Left lung (tissue), 10 donors: ENCODE data around the gene SERP1. TPM values are rescaled to one million over a fixed set of nuclear protein-coding genes. Genes with fewer than 3 reads are reported as not detected.
A peak's percentile ranks its signal among the peaks of the same experiment; 100 is the strongest.

ENCODE experiments used
- ATAC-seq: fragments of 200-7000 bp; cut with Tn5 transposase; one replicate; pipeline ENCODE4 v1.9.1; 2020; ENCODE audit warnings: moderate library complexity
- DNase-seq, 4 donors: peaks; one replicate each; pipeline ENCODE4 v3.0.0-alpha.2; 2013 to 2020
- H3K27ac ChIP-seq, 2 donors: fragments of 200-600 bp; sonication (generic) in 1 of 2; one replicate each; pipeline versions ENCODE4 v1.5.0 to v1.8.0; 2020 to 2021
- H3K27me3 ChIP-seq, 2 donors: fragments of 200-600 bp; sonication (generic) in 1 of 2; one replicate each; pipeline versions ENCODE4 v1.5.0 to v1.8.0; 2020 to 2021
- H3K36me3 ChIP-seq, 2 donors: fragments of 200-600 bp; sonication (generic) in 1 of 2; one replicate each; pipeline versions ENCODE4 v1.5.0 to v1.8.0; 2020 to 2021
- H3K4me1 ChIP-seq, 2 donors: fragments of 200-600 bp; one replicate each; pipeline ENCODE4 v1.8.0; 2021
- H3K4me3 ChIP-seq, 2 donors: fragments of 200-600 bp; sonication (generic) in 1 of 2; one replicate each; pipeline versions ENCODE4 v1.5.0 to v1.8.0; 2020 to 2021; ENCODE audit warnings: mild to moderate bottlenecking in 1 of 2
- H3K9me3 ChIP-seq, 2 donors: fragments of 200-600 bp; sonication (generic) in 1 of 2; one replicate each; pipeline versions ENCODE4 v1.5.0 to v1.8.0; 2020 to 2021
- intact Hi-C, 2 donors: fragments of 100-400 bp; cut with DNase I; formaldehyde crosslinking; loops; one replicate each; pipeline versions ENCODE4 v1.11.2 to v1.14.2; 2022
- polyA plus RNA-seq, 6 donors: library from polyadenylated mRNA; unstranded; fragments of 120-200 nt; gene quantifications; one replicate each; pipeline ENCODE4 v1.2.1, GENCODE V29; 2013; ENCODE audit not compliant: insufficient read length in 6 of 6
- total RNA-seq, 2 donors: library from RNA; stranded (reverse); fragmentation: NEBNext Ultra II Directional; extraction: Animal tissue kit (Norgen Biotek cat#: 25700); gene quantifications; one replicate each; pipeline ENCODE4 v1.2.1, GENCODE V29; 2021
- TF ChIP-seq, protein P1 (sequence below), 2 donors: fragments of 200-600 bp; sonication (generic) in 1 of 2; IDR thresholded peaks; one replicate each; pipeline versions ENCODE4 v1.5.0 to v1.8.0; 2021; ENCODE audit warnings: antibody characterized with exemption in 2 of 2
- donor health status: DM: no; HTN: yes; CAD: no.
- donor health status: DM: no; HTN: no; CAD: no.

The SERP1 gene
- total and polyA plus RNA-seq, 8 donors, result 137 to 170 (median 150) TPM

DNA sequence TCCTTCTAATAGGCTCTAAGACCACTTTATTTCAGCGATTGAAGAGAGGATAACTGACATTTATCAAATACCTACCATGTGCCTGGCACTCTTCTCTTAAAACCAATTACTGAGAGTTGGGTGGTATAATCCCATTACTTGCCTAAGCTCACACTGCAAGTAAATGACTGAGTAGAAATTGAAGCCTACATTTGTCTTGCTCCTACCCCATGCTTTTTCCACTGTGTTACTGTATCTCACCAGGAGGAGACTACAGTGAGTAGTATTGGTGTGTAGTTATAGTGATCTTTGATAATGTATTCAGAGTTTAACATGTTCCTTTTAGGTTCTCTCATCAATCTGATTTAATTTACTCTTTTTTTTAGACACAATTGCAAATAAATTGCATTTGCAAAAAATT lies 21.0 kb upstream of the SERP1 start:
- intact Hi-C loops, result no loop called here
- TF ChIP-seq, protein P1, sequence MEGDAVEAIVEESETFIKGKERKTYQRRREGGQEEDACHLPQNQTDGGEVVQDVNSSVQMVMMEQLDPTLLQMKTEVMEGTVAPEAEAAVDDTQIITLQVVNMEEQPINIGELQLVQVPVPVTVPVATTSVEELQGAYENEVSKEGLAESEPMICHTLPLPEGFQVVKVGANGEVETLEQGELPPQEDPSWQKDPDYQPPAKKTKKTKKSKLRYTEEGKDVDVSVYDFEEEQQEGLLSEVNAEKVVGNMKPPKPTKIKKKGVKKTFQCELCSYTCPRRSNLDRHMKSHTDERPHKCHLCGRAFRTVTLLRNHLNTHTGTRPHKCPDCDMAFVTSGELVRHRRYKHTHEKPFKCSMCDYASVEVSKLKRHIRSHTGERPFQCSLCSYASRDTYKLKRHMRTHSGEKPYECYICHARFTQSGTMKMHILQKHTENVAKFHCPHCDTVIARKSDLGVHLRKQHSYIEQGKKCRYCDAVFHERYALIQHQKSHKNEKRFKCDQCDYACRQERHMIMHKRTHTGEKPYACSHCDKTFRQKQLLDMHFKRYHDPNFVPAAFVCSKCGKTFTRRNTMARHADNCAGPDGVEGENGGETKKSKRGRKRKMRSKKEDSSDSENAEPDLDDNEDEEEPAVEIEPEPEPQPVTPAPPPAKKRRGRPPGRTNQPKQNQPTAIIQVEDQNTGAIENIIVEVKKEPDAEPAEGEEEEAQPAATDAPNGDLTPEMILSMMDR (IDR thresholded peaks at IDR 0.05), result no peak
- peaks cover 0 to 98% of the 10 kb centered on the region in 2 donors for H3K36me3 ChIP-seq
- no peaks in the 10 kb centered on the region for H3K9me3 ChIP-seq
- H3K4me1 ChIP-seq, result no peaks in the 10 kb centered on the region
- no peak for ATAC-seq
- no peak overlapping the region for H3K4me3 ChIP-seq
- H3K27ac ChIP-seq, result no peak overlapping the region
- DNase-seq, result no peak
- H3K27me3 ChIP-seq, result no peaks in the 10 kb centered on the region

DNA sequence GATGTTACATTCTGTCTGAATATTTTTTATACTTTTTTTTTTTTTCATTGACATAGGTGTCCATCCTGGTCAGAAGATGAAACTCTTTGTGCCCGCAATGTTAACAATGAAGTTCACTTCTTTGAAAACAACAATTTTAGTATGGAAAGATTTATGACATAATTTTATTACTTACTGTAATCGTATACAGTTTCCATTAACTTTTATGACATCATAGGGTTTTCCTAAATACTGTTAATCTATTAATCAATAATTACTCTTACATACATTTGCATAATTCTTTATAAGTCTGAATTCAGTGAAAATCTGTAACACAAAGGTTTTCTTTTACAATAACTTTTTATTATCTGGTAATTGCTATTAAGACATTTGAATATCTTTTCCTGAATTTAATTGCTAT lies 17.9 kb upstream of the SERP1 start:
- H3K9me3 ChIP-seq, result no peaks in the 10 kb centered on the region
- TF ChIP-seq, protein P1 (IDR thresholded peaks at IDR 0.05), result no peak
- no peaks in the 10 kb centered on the region for H3K4me1 ChIP-seq
- H3K27ac ChIP-seq, result no peak overlapping the region
- DNase-seq, result no peak
- no peaks in the 10 kb centered on the region for H3K27me3 ChIP-seq
- peaks cover 0 to 87% of the 10 kb centered on the region in 2 donors for H3K36me3 ChIP-seq
- intact Hi-C loops, result no loop called here
- no peak for ATAC-seq
- H3K4me3 ChIP-seq, result no peak overlapping the region

DNA sequence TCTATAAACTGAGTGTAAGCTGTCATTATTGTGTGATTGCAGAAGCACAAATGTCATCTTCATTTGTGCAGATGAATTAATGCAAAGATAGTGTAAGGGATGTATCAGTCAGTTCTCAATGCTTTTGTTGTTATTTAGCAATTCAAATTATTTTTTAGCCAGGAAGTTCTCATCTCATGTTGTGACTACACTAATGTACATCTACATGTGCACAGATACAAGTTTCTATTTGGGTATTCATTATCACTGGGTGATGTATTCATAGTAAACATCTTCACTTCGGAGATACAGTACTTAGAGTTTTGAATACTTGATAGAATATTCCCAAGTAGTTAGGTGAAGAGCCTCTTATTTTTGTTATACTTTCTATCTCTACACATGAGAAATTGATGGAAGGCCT lies 11.4 kb upstream of the SERP1 start:
- intact Hi-C loops, result no loop called here
- peaks cover 4 to 60% of the 10 kb centered on the region in 2 donors for H3K36me3 ChIP-seq
- TF ChIP-seq, protein P1 (IDR thresholded peaks at IDR 0.05), result no peak

DNA sequence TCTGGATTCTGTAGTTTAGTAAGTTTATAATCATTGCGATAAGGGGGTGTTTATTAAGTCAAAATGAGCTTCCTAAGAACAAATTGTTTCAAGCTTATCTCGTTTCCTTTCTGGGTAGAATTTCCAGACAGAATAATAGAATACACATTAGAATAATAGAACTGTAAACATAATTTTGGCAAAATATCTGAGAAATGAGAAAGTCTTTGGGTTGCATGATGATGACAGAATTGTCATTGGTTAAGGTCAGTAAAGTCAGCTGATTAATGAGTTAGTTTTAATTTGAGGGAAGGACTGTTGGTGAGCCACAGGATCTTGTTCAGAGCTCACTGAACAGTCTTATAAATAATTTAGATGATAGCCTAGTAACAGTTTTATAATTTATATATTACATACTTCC lies 10.5 kb upstream of the SERP1 start:
- ATAC-seq, result no peak
- peaks cover 0 to 14% of the 10 kb centered on the region in 2 donors for H3K4me1 ChIP-seq
- peak overlapping the region in 1 of 2 donors; percentile 18 for H3K27ac ChIP-seq
- intact Hi-C loops, result no loop called here
- no peak overlapping the region for H3K4me3 ChIP-seq
- H3K27me3 ChIP-seq, result no peaks in the 10 kb centered on the region
- peaks cover 4 to 59% of the 10 kb centered on the region in 2 donors for H3K36me3 ChIP-seq
- no peaks in the 10 kb centered on the region for H3K9me3 ChIP-seq
- DNase-seq, result no peak
- TF ChIP-seq, protein P1 (IDR thresholded peaks at IDR 0.05), result no peak

More for the DNA sequence above, 11.4 kb upstream of the SERP1 start:
- H3K4me1 ChIP-seq, result peaks cover 0 to 14% of the 10 kb centered on the region in 2 donors
- H3K4me3 ChIP-seq, result no peak overlapping the region
- ATAC-seq (no peak), DNase-seq (no peak)
- no peak overlapping the region for H3K27ac ChIP-seq
- no peaks in the 10 kb centered on the region for H3K27me3 ChIP-seq
- no peaks in the 10 kb centered on the region for H3K9me3 ChIP-seq

DNA sequence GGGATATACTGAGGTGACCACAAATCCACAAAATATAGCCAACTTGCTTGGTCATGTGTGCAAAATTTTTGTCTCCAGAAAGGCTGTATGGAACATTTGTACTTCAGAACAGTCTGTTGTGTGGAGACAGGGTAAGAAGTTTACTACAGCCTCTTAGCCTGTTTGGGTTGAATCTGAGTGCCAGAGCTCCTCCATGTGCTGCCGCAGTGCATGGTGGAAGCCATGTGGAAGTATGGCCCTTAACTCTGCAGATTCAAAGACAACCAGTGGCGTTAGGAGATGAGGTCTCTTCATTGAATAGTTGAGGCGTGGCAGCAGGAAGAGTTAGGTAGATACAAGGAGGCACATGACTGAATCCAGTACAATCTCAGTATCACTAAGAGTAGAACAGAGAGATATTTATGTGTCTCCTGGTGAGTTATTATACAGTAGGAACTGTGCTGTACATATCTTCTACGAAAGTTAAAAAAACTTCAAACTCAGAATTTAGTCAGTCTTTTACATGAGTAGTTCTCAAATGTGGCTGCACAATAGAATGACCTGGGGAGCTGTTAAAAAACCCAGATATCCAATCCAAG lies 9.7 kb upstream of the SERP1 start:
- TF ChIP-seq, protein P1 (IDR thresholded peaks at IDR 0.05), result no peak
- no peaks in the 10 kb centered on the region for H3K9me3 ChIP-seq
- intact Hi-C loops, result no loop called here
- no peaks in the 10 kb centered on the region for H3K27me3 ChIP-seq
- no peak overlapping the region for H3K4me3 ChIP-seq
- DNase-seq (no peak), ATAC-seq (no peak)
- H3K4me1 ChIP-seq, result peaks cover 0 to 14% of the 10 kb centered on the region in 2 donors
- peaks cover 4 to 53% of the 10 kb centered on the region in 2 donors for H3K36me3 ChIP-seq
- H3K27ac ChIP-seq, result peak overlapping the region in 1 of 2 donors; percentile 18
